Cardiac muscle cell (in vitro differentiated cells and primary cell): ENCODE data around the gene LIG1. TPM values are rescaled to one million over a fixed set of nuclear protein-coding genes. Genes with fewer than 3 reads are reported as not detected.
A peak's percentile ranks its signal among the peaks of the same experiment; 100 is the strongest.

Experiments used
- DNase-seq, 2 donors: peaks; one replicate each; pipeline versions ENCODE4 v3.0.0 to v3.0.0-alpha.2; 2010 to 2017; ENCODE audit warnings: low read depth in 1 of 2, low spot score in 1 of 2
- H3K27ac ChIP-seq: fragments of 200-600 bp; sonication (generic); 2 replicates; pipeline ENCODE4 v1.5.1; 2016
- H3K27me3 ChIP-seq: fragments of 200-600 bp; sonication (generic); 2 replicates; pipeline ENCODE4 v1.6.0; 2016; ENCODE audit warnings: control low read depth
- H3K36me3 ChIP-seq: fragments of 200-600 bp; sonication (generic); 2 replicates; pipeline ENCODE4 v1.5.1; 2016; ENCODE audit warnings: control low read depth
- H3K4me1 ChIP-seq: fragments of 200-600 bp; sonication (generic); 2 replicates; pipeline ENCODE4 v1.8.1; 2017; ENCODE audit warnings: low read depth, mild to moderate bottlenecking, mixed run types
- H3K4me3 ChIP-seq: fragments of 200-600 bp; sonication (generic); 2 replicates; pipeline ENCODE4 v1.5.1; 2016; ENCODE audit warnings: mild to moderate bottlenecking
- H3K9me3 ChIP-seq: fragments of 200-600 bp; sonication (generic); 2 replicates; pipeline ENCODE4 v1.5.1; 2017; ENCODE audit warnings: low read depth, mild to moderate bottlenecking, control low read depth
- CTCF ChIP-seq: IDR thresholded peaks from 2 replicates; pipeline ENCODE4 v1.5.1; 2012; ENCODE audit warnings: low read depth, mild to moderate bottlenecking, low read length
- polyA plus RNA-seq: library from polyadenylated mRNA; unstranded; fragments of >200 nt; fragmentation: Nextera tagmentation; extraction: Ambion mirVana; gene quantifications from 2 replicates; pipeline ENCODE4 v1.2.1, GENCODE V29; 2016
- total RNA-seq: library from RNA; depleted of rRNA; stranded (reverse); fragments of >200 nt; gene quantifications from 2 replicates; pipeline ENCODE4 v1.2.3, GENCODE V29; 2016

LIG1 gene
- total and polyA plus RNA-seq, 2 experiments from 2014 or later = 52.5 to 53.3 TPM

GRCh38 chr19:48135411-48135810 lies 34.7 kb downstream of the LIG1 start:
- H3K27ac ChIP-seq = no peak overlapping the region
- H3K4me3 ChIP-seq = no peak overlapping the region
- peaks cover 2% of the 10 kb centered on the region for H3K4me1 ChIP-seq
- no peaks in the 10 kb centered on the region for H3K36me3 ChIP-seq
- no peaks in the 10 kb centered on the region for H3K27me3 ChIP-seq
- H3K9me3 ChIP-seq = no peaks in the 10 kb centered on the region
- no peak for TF ChIP-seq CTCF
- DNase-seq = no peak

DNA sequence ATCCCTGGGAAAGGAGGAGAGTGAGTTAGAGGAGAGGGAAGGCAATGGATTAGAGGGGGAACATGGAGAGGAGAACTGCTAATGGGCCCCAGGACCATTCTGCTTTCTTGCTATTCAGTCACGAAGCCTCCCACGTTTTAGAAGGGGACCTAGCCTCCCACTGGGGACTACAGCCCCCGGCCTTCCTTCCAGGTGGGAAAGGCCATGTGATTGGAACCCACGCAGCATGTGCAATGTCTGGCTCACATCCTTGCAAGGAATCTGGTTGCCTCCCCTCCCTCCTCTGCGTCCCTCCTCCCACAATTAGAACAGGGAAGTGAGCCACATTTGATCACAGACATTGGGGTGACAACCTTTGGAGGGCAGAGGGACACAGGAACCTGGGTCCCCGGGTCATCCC lies 37.0 kb downstream of the LIG1 start:
- Histone ChIP-seq H3K9me3 (no peaks in the 10 kb centered on the region), H3K4me3 (no peak overlapping the region), H3K27ac (no peak overlapping the region), H3K4me1 (peaks cover 2% of the 10 kb centered on the region), H3K27me3 (no peaks in the 10 kb centered on the region), H3K36me3 (no peaks in the 10 kb centered on the region)
- no peak for TF ChIP-seq CTCF
- DNase-seq = no peak

DNA sequence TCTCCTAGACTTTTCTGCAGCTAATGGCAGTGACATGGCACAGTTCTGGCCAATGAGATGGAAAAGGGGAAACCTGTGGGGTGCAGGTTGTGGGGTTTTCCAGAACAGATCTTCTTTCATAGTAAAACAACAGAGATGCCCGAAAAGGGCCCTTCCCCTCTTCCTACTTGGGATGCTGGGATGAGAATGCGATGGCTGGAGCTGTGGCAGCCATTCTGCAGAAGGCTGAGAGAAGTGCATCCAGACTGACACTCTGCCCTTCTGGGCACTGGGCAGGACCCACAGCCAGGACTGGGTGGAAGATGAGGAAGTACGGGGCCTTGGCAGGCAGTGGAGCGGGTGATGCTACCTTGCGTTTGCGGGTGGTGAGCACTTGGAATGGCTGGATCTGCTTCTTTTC lies 42.6 kb downstream of the LIG1 start:
- no peak overlapping the region for H3K4me3 ChIP-seq
- no peak overlapping the region for H3K27ac ChIP-seq
- peaks cover 2% of the 10 kb centered on the region for H3K36me3 ChIP-seq
- no peaks in the 10 kb centered on the region for H3K9me3 ChIP-seq
- no peak for TF ChIP-seq CTCF
- no peak for DNase-seq
- H3K4me1 ChIP-seq = no peaks in the 10 kb centered on the region
- H3K27me3 ChIP-seq = no peaks in the 10 kb centered on the region

GRCh38 chr19:48123907-48124651 lies 46.1 kb downstream of the LIG1 start:
- DNase-seq = peak in 1 of 2 donors; percentile 58

DNA sequence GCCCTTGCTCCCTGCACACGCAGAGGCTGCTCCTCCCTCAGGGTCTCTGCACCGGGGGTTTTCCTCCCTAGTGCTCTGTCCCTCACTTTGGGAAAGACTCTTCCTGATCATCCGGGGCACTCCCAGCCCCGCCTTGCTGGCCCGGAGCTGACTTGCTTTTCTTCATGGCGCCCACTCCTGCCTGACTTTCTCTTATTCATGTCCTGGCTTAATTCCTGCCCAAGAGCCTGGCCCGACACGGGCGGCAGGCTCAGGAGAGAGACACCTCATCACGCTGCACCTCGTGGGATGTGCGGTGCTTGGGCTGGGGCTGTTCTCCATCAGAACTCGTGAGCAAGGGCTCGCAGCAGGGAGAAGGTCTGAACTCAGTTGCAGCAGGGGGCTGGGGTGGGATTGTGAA lies 47.7 kb downstream of the LIG1 start:
- Histone ChIP-seq H3K9me3 (no peaks in the 10 kb centered on the region), H3K36me3 (no peaks in the 10 kb centered on the region), H3K4me3 (no peak overlapping the region), H3K27ac (no peak overlapping the region), H3K4me1 (no peaks in the 10 kb centered on the region), H3K27me3 (no peaks in the 10 kb centered on the region)
- DNase-seq = no peak
- no peak for TF ChIP-seq CTCF

More at GRCh38 chr19:48123907-48124651, 46.1 kb downstream of the LIG1 start:
- TF ChIP-seq CTCF = peak; percentile 9
- H3K4me3 ChIP-seq = no peak overlapping the region
- peaks cover 2% of the 10 kb centered on the region for H3K36me3 ChIP-seq
- H3K4me1 ChIP-seq = no peaks in the 10 kb centered on the region
- H3K9me3 ChIP-seq = no peaks in the 10 kb centered on the region
- no peaks in the 10 kb centered on the region for H3K27me3 ChIP-seq
- H3K27ac ChIP-seq = no peak overlapping the region
